GM19193 (cell line): ENCODE data around the gene CCDC85C.

Experiments used
- POLR2A ChIP-seq: IDR thresholded peaks from 4 replicates; pipeline ENCODE4 v1.6.1; 2011; ENCODE audit not compliant: insufficient read depth, insufficient read length; ENCODE audit errors: extremely low read depth

The CCDC85C gene

GRCh38 chr14:99530407-99531155, 73.4 kb downstream of the CCDC85C start:
- no peak for TF ChIP-seq POLR2A

DNA sequence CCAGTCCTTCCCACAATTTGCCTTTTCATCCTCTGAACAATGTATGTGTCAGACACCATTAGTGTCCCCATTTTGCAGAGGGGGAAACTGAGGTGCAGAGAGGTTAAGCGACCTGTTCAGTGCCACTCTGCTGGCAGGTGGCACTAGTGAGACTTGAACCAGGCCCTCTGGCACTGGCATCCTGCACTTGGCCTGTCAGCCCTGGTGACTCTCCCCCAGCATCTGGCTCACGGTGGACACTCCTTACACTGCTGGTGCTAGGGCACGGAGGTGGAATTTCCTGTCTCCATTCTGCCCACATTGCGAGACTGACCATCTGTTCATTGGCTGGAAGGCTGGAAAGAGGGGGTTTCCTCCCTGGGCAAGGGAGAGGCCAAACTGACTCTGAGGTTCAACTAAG, 74.1 kb downstream of the CCDC85C start:
- TF ChIP-seq POLR2A, result no peak

GRCh38 chr14:99527427-99528076, 76.5 kb downstream of the CCDC85C start:
- no peak for TF ChIP-seq POLR2A

GRCh38 chr14:99527026-99527425, 77.0 kb downstream of the CCDC85C start:
- TF ChIP-seq POLR2A, result no peak

DNA sequence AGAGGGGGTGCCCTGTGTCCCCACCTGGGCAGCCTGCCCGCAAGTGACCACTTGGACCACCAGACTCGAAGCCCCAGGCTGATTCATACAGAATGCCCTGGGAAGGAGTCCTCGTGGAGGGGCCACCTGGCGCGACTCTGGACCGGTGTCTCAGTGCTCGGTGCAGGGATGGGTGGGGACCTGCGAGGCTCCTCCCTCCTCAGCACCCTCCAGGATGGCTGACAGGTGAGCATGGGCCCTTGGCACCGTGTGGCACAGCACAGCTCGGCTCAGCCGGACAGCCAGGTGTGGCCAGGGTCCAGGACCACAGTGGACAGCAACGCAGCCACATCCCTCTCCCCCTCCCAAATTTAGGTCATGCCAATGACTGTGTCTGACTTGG, 78.3 kb downstream of the CCDC85C start:
- no peak for TF ChIP-seq POLR2A

GRCh38 chr14:99524804-99525698, 79.0 kb downstream of the CCDC85C start:
- TF ChIP-seq POLR2A, result no peak

DNA sequence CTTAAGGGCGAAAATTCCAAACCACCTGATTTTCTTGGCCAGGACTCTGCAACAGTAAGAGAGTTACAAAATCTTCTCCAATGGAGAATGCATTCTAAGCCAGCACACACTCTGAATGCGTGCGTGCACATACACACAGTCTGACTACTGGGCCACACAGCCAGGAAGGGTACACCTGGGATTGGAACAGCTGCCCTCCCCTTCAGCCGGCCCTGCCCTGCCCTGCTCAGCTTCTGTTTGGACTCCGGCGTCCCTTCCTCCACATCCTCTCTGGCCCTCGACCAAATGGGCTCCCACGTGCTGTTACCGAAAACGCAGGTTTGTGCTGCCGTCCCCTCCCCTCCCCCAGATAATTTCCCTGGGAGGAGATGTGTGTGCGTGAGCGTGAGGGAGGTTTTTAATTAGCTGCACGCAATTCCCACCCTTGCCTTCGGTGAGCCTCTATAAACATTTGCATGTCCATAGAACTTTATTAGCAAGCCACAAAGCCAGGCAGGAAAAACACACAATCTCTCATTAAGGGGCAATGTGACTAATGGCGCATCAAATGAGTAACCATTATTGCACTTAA, 79.8 kb downstream of the CCDC85C start:
- TF ChIP-seq POLR2A, result no peak

DNA sequence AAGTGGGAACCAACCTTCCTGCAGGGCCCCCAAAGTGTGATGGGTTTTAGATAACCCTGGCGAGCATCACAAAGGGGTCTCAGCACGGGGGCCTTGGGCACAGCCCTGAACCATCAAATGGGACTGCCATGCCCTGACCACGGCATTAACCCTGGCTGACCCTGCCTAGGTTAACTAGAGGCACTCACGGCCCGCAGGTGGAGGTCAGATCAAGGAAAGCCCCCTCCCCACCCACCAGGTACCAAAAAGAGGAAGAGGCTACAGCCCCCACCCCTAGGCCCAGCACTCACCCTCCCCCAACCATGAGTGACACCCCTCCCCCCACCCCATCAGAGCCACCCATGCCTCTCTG, 80.3 kb downstream of the CCDC85C start:
- TF ChIP-seq POLR2A, result no peak

DNA sequence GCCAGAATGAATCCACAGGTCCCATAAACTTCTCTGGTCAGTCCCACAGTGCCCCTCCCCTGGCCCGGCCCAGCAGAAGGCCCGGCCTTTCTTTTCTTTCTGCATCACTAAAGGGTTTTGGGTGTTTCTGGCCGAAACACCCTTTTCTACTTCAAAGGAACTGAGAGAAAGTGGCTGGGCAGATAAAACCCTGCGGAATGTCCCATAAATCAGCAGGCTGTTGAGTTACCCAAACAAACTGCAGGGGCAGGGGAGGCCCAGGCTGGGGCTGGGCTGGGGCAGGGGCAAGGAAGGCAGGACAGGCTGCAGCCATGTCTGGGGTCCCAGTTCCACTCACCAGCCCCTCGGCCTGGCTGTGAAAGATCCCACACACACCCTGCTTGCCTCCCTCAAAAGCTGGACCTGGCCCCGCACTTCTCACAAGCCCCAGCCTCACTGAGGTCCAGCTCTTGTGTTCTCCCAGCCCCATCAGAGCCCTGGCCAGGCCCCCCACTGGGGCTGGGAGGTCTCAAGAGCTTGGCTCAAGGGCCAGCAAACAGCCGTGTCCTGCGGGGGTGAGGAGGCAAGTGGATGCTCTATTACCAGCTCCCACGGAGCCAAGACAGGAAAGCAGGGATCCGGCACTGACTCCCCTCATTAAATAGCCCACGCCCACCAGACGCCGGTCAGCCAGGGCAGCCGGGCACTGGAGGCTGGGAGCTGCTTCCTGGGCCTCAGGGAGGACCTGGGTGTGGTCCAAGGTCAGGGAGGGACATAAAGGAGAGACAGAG, 80.9 kb downstream of the CCDC85C start:
- TF ChIP-seq POLR2A, result no peak

DNA sequence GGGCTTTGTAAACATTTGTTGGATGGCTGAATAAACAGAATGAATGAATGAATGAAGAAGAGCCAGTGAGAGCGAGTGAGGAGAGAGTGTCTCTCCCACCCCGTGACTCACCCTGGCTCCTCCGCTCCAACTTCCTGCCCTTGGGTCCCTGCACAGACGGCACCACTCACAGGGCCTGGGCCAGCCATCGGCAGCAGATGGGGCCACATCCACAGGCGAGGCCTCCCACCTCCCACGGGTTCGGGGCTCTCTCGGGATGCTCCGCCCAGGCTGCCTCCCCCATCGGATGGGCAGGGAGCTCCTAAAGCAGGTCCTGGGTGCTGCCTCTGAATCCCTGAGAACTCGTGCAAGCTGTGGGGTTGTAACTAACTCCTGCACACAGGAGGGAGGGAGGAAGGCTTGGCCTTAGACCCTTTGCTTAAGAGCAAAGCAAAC, 81.5 kb downstream of the CCDC85C start:
- no peak for TF ChIP-seq POLR2A

- no peak for TF ChIP-seq POLR2A
Measured at GRCh38 chr14:99522025-99522401, 82.0 kb downstream of the CCDC85C start.

GRCh38 chr14:99521176-99522024, 82.6 kb downstream of the CCDC85C start:
- no peak for TF ChIP-seq POLR2A

- TF ChIP-seq POLR2A, result no peak
Measured at GRCh38 chr14:99520571-99521081, 83.4 kb downstream of the CCDC85C start.

- no peak for TF ChIP-seq POLR2A
Measured at GRCh38 chr14:99519931-99520421, 84.0 kb downstream of the CCDC85C start.

DNA sequence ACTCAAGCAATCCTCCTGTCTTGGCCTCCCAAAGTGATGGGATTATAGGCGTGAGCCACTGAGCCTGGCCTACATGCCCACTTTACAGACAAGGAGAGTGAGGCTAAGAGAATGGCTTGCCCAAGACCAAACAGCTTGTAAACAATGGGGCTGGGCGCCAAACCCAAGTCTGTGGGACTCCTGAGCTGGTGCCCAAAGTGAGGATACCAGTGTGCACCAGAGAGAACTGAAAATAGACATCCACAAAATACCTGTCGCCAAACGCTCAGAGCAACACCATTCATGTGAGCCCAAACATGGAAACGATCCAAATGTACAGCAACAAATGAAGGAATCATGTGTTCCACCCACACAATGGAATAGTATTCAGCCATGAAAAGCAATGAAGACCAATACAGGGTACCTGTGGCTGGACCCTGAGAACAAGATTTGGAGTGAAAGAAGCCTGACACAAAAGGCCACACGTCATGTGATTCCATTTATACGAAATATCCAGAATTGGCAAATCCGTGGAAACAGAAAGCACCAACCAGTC, 84.6 kb downstream of the CCDC85C start:
- no peak for TF ChIP-seq POLR2A
